HL-60 (cell line): ENCODE measurements around the gene DHRS3.

ENCODE experiments used
- TF ChIP-seq, protein P1 (sequence below): IDR thresholded peaks from one replicate; pipeline ENCODE4 v1.5.1; 2011; ENCODE audit warnings: low read length, control low read depth, inconsistent platforms; ENCODE audit not compliant: insufficient read depth
- TF ChIP-seq, protein P2 (sequence below): IDR thresholded peaks from 2 replicates; pipeline ENCODE4 v1.6.1; 2012; ENCODE audit warnings: low read depth; ENCODE audit not compliant: insufficient replicate concordance

DNA sequence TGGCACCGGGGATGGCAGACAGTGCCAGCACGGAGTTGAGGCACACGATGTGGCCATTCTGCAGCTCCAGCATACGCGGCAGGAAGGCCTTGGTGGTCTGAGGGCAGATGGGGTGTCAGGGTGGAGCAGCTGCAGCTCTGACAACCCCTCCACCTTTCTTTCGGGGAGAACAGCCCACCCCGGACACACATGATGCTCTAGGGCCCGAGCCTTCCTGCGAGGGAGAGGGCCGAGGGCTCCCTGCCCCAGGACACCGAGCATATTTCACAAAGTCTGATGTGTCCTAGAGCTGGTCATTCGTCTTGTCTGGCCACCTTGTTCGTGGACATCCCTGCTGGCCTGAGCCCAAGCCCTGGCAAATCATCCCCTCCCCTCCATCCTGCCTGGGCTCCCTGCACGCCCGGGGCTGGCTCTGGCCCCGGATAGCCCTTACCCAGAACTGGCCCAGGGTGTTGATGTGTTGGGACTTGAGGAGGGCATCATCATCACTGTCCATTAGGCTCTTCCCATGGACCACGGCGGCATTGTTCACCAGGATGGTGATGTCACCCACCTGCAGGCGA lies 39.1 kb downstream of the DHRS3 start:
- TF ChIP-seq, protein P1, sequence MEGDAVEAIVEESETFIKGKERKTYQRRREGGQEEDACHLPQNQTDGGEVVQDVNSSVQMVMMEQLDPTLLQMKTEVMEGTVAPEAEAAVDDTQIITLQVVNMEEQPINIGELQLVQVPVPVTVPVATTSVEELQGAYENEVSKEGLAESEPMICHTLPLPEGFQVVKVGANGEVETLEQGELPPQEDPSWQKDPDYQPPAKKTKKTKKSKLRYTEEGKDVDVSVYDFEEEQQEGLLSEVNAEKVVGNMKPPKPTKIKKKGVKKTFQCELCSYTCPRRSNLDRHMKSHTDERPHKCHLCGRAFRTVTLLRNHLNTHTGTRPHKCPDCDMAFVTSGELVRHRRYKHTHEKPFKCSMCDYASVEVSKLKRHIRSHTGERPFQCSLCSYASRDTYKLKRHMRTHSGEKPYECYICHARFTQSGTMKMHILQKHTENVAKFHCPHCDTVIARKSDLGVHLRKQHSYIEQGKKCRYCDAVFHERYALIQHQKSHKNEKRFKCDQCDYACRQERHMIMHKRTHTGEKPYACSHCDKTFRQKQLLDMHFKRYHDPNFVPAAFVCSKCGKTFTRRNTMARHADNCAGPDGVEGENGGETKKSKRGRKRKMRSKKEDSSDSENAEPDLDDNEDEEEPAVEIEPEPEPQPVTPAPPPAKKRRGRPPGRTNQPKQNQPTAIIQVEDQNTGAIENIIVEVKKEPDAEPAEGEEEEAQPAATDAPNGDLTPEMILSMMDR = no peak
- TF ChIP-seq, protein P2, sequence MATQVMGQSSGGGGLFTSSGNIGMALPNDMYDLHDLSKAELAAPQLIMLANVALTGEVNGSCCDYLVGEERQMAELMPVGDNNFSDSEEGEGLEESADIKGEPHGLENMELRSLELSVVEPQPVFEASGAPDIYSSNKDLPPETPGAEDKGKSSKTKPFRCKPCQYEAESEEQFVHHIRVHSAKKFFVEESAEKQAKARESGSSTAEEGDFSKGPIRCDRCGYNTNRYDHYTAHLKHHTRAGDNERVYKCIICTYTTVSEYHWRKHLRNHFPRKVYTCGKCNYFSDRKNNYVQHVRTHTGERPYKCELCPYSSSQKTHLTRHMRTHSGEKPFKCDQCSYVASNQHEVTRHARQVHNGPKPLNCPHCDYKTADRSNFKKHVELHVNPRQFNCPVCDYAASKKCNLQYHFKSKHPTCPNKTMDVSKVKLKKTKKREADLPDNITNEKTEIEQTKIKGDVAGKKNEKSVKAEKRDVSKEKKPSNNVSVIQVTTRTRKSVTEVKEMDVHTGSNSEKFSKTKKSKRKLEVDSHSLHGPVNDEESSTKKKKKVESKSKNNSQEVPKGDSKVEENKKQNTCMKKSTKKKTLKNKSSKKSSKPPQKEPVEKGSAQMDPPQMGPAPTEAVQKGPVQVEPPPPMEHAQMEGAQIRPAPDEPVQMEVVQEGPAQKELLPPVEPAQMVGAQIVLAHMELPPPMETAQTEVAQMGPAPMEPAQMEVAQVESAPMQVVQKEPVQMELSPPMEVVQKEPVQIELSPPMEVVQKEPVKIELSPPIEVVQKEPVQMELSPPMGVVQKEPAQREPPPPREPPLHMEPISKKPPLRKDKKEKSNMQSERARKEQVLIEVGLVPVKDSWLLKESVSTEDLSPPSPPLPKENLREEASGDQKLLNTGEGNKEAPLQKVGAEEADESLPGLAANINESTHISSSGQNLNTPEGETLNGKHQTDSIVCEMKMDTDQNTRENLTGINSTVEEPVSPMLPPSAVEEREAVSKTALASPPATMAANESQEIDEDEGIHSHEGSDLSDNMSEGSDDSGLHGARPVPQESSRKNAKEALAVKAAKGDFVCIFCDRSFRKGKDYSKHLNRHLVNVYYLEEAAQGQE = no peak
